Measurements from ENCODE around the gene ITPA.

GRCh38 chr20:3243718-3244358, 34.5 kb downstream of the ITPA start:
- TF ChIP-seq CTCF (IDR thresholded peaks at IDR 0.05) (no peak), POLR2A (IDR thresholded peaks at IDR 0.05) (no peak)
